HEK293 (cell line): Measurements from ENCODE around the gene BTBD6.
A peak's percentile ranks its signal among the peaks of the same experiment; 100 is the strongest.

Experiments used
- CTCF ChIA-PET: fragments of 350-600 bp; formaldehyde crosslinking; extraction: SDS; loops from one replicate; lab custom pipeline; 2021; ENCODE audit warnings: antibody characterized with exemption; lab: Yijun Ruan, JAX
- POLR2A ChIA-PET: fragments of 300-600 bp; formaldehyde crosslinking; extraction: SDS; loops from one replicate; lab custom pipeline; 2020; ENCODE audit warnings: antibody characterized with exemption, inconsistent platforms; lab: Yijun Ruan, JAX
- H3K27ac ChIP-seq: fragments of 200-500 bp; sonication (Bioruptor generic); 2 replicates; pipeline ENCODE4 v1.5.1; 2014; ENCODE audit warnings: low read depth, low read length, control low read depth, inconsistent platforms; ENCODE audit errors: extremely low read depth
- H3K36me3 ChIP-seq, 2 experiments: fragments of 200-500 bp in 1 of 2; sonication (Bioruptor generic) in 1 of 2; 1 replicate in 1 of 2; 2 replicates in 1 of 2; pipeline ENCODE4 v1.5.1; 2014 to 2017; ENCODE audit warnings: inconsistent platforms in 2 of 2, low read length in 2 of 2; ENCODE audit not compliant: control insufficient read depth in 2 of 2, insufficient read depth in 1 of 2
- H3K4me1 ChIP-seq: fragments of 200-500 bp; sonication (Bioruptor generic); 2 replicates; pipeline ENCODE4 v1.5.1; 2014; ENCODE audit warnings: mild to moderate bottlenecking, low read length, inconsistent platforms; ENCODE audit not compliant: control insufficient read depth, insufficient read depth
- H3K4me3 ChIP-seq: 2 replicates; pipeline ENCODE4 v1.5.1; 2011; ENCODE audit warnings: low read depth, mild to moderate bottlenecking, control low read depth, low read length, moderate library complexity
- H3K9me3 ChIP-seq: fragments of 200-500 bp; sonication (Bioruptor generic); 2 replicates; pipeline ENCODE4 v1.5.1; 2014; ENCODE audit warnings: low read depth, low read length, inconsistent platforms; ENCODE audit not compliant: control insufficient read depth, insufficient read depth
- FEZF1 ChIP-seq: fragments of 450-650 bp; formaldehyde crosslinking; IDR thresholded peaks from 2 replicates; pipeline ENCODE4 v1.5.1; 2016; ENCODE audit warnings: missing biosample characterization, missing genetic modification characterization
- GFI1B ChIP-seq: fragments of 450-650 bp; formaldehyde crosslinking; IDR thresholded peaks from 2 replicates; pipeline ENCODE4 v1.5.1; 2016; ENCODE audit warnings: missing biosample characterization, missing genetic modification characterization
- KLF16 ChIP-seq: fragments of 450-650 bp; formaldehyde crosslinking; IDR thresholded peaks from 2 replicates; pipeline ENCODE4 v1.5.1; 2017; ENCODE audit warnings: missing biosample characterization, missing genetic modification characterization
- KLF9 ChIP-seq: fragments of 450-650 bp; formaldehyde crosslinking; IDR thresholded peaks from 2 replicates; pipeline ENCODE4 v1.5.1; 2016; ENCODE audit warnings: missing biosample characterization, missing genetic modification characterization, low read depth
- PRDM10 ChIP-seq: fragments of 450-650 bp; formaldehyde crosslinking; IDR thresholded peaks from 2 replicates; pipeline ENCODE4 v1.5.1; 2016; ENCODE audit warnings: missing biosample characterization, missing genetic modification characterization
- PRDM4 ChIP-seq: fragments of 450-650 bp; formaldehyde crosslinking; IDR thresholded peaks from 2 replicates; pipeline ENCODE4 v1.5.1; 2017; ENCODE audit warnings: missing biosample characterization, missing genetic modification characterization
- PRDM6 ChIP-seq: fragments of 450-650 bp; formaldehyde crosslinking; IDR thresholded peaks from 2 replicates; pipeline ENCODE4 v1.5.1; 2017; ENCODE audit warnings: missing biosample characterization, missing genetic modification characterization
- REPIN1 ChIP-seq: fragments of 450-650 bp; formaldehyde crosslinking; IDR thresholded peaks from 2 replicates; pipeline ENCODE4 v1.5.1; 2017; ENCODE audit warnings: missing biosample characterization, missing genetic modification characterization, low read depth
- SCRT1 ChIP-seq: fragments of 450-650 bp; formaldehyde crosslinking; IDR thresholded peaks from 2 replicates; pipeline ENCODE4 v1.5.1; 2016; ENCODE audit warnings: missing biosample characterization, missing genetic modification characterization, borderline replicate concordance
- WT1 ChIP-seq: fragments of 450-650 bp; formaldehyde crosslinking; IDR thresholded peaks from 2 replicates; pipeline ENCODE4 v1.5.1; 2016; ENCODE audit warnings: missing biosample characterization, missing genetic modification characterization
- ZBTB49 ChIP-seq: fragments of 450-650 bp; formaldehyde crosslinking; IDR thresholded peaks from 2 replicates; pipeline ENCODE4 v1.5.1; 2016; ENCODE audit warnings: missing biosample characterization, missing genetic modification characterization, low read depth
- ZFP3 ChIP-seq: fragments of 450-650 bp; formaldehyde crosslinking; IDR thresholded peaks from 2 replicates; pipeline ENCODE4 v1.5.1; 2016; ENCODE audit warnings: low read depth, missing biosample characterization, missing genetic modification characterization
- ZNF132 ChIP-seq: fragments of 450-650 bp; formaldehyde crosslinking; IDR thresholded peaks from 2 replicates; pipeline ENCODE4 v1.5.1; 2017; ENCODE audit warnings: missing biosample characterization, missing genetic modification characterization, borderline replicate concordance
- ZNF157 ChIP-seq: fragments of 450-650 bp; formaldehyde crosslinking; IDR thresholded peaks from 2 replicates; pipeline ENCODE4 v1.5.1; 2016; ENCODE audit warnings: missing biosample characterization, missing genetic modification characterization
- ZNF174 ChIP-seq: fragments of 450-650 bp; formaldehyde crosslinking; IDR thresholded peaks from 2 replicates; pipeline ENCODE4 v1.5.0; 2017; ENCODE audit warnings: missing biosample characterization, mild to moderate bottlenecking, missing genetic modification characterization
- ZNF302 ChIP-seq: fragments of 450-650 bp; formaldehyde crosslinking; IDR thresholded peaks from 2 replicates; pipeline ENCODE4 v1.5.1; 2016; ENCODE audit warnings: missing biosample characterization, missing genetic modification characterization, low read depth
- ZNF335 ChIP-seq: fragments of 450-650 bp; formaldehyde crosslinking; conservative IDR thresholded peaks from 2 replicates; pipeline ENCODE4 v1.5.1; 2016; ENCODE audit warnings: missing biosample characterization, missing genetic modification characterization
- ZNF341 ChIP-seq: fragments of 450-650 bp; formaldehyde crosslinking; IDR thresholded peaks from 2 replicates; pipeline ENCODE4; 2016; ENCODE audit warnings: low read depth, missing biosample characterization, missing genetic modification characterization
- ZNF544 ChIP-seq: fragments of 450-650 bp; formaldehyde crosslinking; IDR thresholded peaks from 2 replicates; pipeline ENCODE4 v1.5.0; 2017; ENCODE audit warnings: missing biosample characterization, missing genetic modification characterization
- ZNF623 ChIP-seq: fragments of 450-650 bp; formaldehyde crosslinking; IDR thresholded peaks from 2 replicates; pipeline ENCODE4 v1.5.1; 2016; ENCODE audit warnings: missing biosample characterization, missing genetic modification characterization
- ZNF76 ChIP-seq: fragments of 450-650 bp; formaldehyde crosslinking; IDR thresholded peaks from 2 replicates; pipeline ENCODE4; 2016; ENCODE audit warnings: low read depth, missing biosample characterization, missing genetic modification characterization, borderline replicate concordance
- ZNF768 ChIP-seq: fragments of 450-650 bp; formaldehyde crosslinking; IDR thresholded peaks from 2 replicates; pipeline ENCODE4 v1.5.1; 2018; ENCODE audit warnings: missing biosample characterization, mild to moderate bottlenecking, missing genetic modification characterization
- ZNF792 ChIP-seq: fragments of 450-650 bp; formaldehyde crosslinking; IDR thresholded peaks from 2 replicates; pipeline ENCODE4 v1.5.1; 2016; ENCODE audit warnings: missing biosample characterization, missing genetic modification characterization
- ZSCAN23 ChIP-seq: fragments of 450-650 bp; formaldehyde crosslinking; IDR thresholded peaks from 2 replicates; pipeline ENCODE4 v1.5.1; 2016; ENCODE audit warnings: missing biosample characterization, missing genetic modification characterization
- ZSCAN4 ChIP-seq: fragments of 450-650 bp; formaldehyde crosslinking; IDR thresholded peaks from 2 replicates; pipeline ENCODE4 v1.5.1; 2017; ENCODE audit warnings: missing biosample characterization, missing genetic modification characterization
- TF ChIP-seq, protein P1 (sequence below): fragments of 450-650 bp; formaldehyde crosslinking; IDR thresholded peaks from 2 replicates; pipeline ENCODE4 v1.5.1; 2016; ENCODE audit warnings: missing biosample characterization, missing genetic modification characterization

BTBD6 gene

DNA sequence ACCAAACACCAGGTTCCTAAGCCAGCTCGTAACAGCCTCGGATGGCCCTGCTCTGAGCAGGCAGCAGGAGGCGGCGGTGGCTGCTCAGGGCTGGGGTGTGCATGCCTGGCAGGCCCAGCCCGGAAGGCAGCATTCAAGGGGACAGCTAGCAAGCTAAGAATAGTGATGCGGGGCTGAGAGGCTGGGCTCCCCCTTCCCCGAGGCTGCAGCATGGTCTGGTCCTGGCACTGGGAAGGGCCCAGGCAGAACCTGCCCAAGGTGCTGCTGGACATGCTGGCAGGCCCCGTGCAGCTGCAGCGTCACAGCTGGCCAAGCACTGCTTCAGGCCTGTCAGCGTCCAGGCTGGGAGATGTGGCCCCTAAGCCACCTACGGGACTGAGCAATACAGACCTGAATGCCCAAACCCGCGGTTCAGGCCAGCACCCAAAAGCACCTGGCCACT lies 40.9 kb upstream of the BTBD6 start:
- H3K9me3 ChIP-seq, result no peaks in the 10 kb centered on the region
- no peak overlapping the region for H3K4me3 ChIP-seq
- H3K27ac ChIP-seq, result no peak overlapping the region
- CTCF ChIA-PET, result interaction anchor here (0.7 to 2.4 kb wide), 3 partner anchors 35 to 144 kb away, joined by 3 to 9 read pairs (median 5); no protein-coding TSS in a partner anchor
- no peaks in the 10 kb centered on the region for H3K4me1 ChIP-seq
- peaks cover 0 to 16% of the 10 kb centered on the region in 2 experiments; a peak in 1 of 3 replicates for H3K36me3 ChIP-seq
- POLR2A ChIA-PET, result interaction anchor here (0.9 kb wide), 1 partner anchor 93 kb away, joined by 3 read pairs; the partner anchor contains the start of gene BRF1
- TF ChIP-seq SCRT1 (tag by site-specific recombination) (no peak), ZBTB49 (tag by site-specific recombination) (no peak), GFI1B (tag by site-specific recombination) (no peak), PRDM10 (tag by site-specific recombination) (peak; percentile 91), ZNF76 (no peak), KLF9 (tag by site-specific recombination) (no peak), ZNF792 (tag by site-specific recombination) (no peak), ZNF623 (no peak), ZNF174 (no peak), REPIN1 (tag by site-specific recombination) (no peak), ZNF157 (tag by site-specific recombination) (no peak), ZNF341 (tag by site-specific recombination) (peak; percentile 47; the same call in 1 of the 2 replicates), FEZF1 (tag by site-specific recombination) (no peak), ZNF302 (tag by site-specific recombination) (no peak), WT1 (tag by site-specific recombination) (no peak), KLF16 (tag by site-specific recombination) (no peak), ZNF335 (tag by site-specific recombination) (no peak), ZSCAN23 (tag by site-specific recombination) (no peak), PRDM4 (tag by site-specific recombination) (no peak), ZFP3 (tag by site-specific recombination) (no peak), ZSCAN4 (tag by site-specific recombination) (no peak), ZNF132 (tag by site-specific recombination) (no peak), PRDM6 (no peak), ZNF544 (tag by site-specific recombination) (no peak), ZNF768 (tag by site-specific recombination) (no peak)
- TF ChIP-seq, protein P1, sequence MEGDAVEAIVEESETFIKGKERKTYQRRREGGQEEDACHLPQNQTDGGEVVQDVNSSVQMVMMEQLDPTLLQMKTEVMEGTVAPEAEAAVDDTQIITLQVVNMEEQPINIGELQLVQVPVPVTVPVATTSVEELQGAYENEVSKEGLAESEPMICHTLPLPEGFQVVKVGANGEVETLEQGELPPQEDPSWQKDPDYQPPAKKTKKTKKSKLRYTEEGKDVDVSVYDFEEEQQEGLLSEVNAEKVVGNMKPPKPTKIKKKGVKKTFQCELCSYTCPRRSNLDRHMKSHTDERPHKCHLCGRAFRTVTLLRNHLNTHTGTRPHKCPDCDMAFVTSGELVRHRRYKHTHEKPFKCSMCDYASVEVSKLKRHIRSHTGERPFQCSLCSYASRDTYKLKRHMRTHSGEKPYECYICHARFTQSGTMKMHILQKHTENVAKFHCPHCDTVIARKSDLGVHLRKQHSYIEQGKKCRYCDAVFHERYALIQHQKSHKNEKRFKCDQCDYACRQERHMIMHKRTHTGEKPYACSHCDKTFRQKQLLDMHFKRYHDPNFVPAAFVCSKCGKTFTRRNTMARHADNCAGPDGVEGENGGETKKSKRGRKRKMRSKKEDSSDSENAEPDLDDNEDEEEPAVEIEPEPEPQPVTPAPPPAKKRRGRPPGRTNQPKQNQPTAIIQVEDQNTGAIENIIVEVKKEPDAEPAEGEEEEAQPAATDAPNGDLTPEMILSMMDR, result peak; percentile 6; the same call in 1 of the 2 replicates
